ENCODE data around the gene AIFM2.
"Not testable (repeated sequence)": the region's sequence is repeated elsewhere in the genome, so short reads cannot be mapped to it uniquely, and the experiment has no call there.

Gene AIFM2

DNA sequence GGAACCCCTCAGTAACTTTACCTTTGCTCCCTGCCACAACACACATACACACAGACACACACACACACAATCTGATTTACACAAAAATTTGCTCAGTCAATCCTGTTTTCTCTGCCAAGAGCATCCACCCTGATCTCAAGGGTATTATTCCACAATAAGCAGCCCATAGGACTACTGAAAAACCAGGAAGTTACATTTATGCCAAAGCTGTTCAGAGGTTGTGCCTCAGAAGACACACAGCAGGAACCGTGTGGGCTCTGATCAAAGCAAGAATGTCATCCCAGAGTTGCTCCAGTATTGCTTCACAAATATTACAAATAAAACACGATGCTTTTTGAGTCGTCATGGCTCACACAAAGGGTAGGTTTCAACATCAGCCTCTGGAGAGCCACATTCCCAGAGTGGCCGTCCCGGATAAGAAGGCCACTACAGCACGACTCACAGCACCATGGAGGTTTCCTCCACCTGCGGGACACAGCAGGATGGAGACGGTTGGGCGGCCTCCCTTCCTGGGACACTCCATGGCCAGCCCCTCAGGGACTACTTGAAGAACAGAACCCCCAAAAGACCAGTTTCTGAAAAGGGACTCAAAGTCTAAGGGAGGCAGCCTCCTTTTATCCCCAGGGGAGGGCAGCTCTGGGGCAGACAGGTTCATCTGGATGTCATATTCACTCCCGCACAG is 1.6 kb downstream of the AIFM2 start:
- POLR2A ChIA-PET, result no interaction called here

DNA sequence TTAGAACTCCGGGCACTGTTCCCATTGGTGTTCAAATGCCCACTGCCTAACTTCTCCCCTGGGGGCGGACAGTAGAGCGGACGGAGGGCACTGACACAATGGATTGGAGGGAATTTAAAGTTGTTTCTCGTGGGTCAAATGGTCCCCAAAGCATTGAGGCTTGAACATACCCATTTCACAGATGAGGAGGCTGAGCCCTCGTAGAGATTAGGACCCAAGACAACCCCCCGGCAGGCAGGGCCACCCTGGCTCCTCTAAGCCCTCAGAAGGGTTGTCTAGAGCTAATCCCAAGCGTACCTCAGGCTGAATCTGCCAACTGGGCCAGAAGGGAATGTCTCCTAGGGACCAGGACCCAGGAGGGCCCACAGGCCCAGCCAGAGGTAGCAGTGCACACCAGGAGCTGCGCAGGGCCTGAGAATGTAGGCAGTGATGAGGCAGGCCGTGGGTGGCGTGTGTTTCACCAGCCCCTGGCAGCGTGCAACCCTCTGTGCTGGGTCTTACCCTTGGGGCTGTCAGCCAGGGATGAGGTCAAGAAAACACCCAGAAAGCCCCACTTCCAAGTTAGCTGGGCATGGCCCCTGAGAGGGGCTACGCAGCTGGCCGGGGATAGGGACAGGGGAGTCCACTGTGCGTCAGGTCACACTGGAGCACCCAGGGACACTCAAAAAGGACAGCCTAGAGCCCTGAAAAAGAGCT is 5.8 kb downstream of the AIFM2 start:
- no peak for DNase-seq (ENCODE audit: low read depth, low spot score)
- TF ChIP-seq, protein P1, sequence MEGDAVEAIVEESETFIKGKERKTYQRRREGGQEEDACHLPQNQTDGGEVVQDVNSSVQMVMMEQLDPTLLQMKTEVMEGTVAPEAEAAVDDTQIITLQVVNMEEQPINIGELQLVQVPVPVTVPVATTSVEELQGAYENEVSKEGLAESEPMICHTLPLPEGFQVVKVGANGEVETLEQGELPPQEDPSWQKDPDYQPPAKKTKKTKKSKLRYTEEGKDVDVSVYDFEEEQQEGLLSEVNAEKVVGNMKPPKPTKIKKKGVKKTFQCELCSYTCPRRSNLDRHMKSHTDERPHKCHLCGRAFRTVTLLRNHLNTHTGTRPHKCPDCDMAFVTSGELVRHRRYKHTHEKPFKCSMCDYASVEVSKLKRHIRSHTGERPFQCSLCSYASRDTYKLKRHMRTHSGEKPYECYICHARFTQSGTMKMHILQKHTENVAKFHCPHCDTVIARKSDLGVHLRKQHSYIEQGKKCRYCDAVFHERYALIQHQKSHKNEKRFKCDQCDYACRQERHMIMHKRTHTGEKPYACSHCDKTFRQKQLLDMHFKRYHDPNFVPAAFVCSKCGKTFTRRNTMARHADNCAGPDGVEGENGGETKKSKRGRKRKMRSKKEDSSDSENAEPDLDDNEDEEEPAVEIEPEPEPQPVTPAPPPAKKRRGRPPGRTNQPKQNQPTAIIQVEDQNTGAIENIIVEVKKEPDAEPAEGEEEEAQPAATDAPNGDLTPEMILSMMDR (IDR thresholded peaks at IDR 0.05; ENCODE audit: insufficient read depth, low read length, missing control alignments), result no peak
- H3K4me3 ChIP-seq (ENCODE audit: low read depth, low read length), result no peak overlapping the region
- CTCF ChIA-PET, result interaction anchor here (0.7 to 9.8 kb wide), 4 partner anchors 10 to 169 kb away, joined by 3 to 110 read pairs (median 4); no protein-coding TSS in a partner anchor
- POLR2A ChIA-PET, result no interaction called here

More for the DNA sequence above, 1.6 kb downstream of the AIFM2 start:
- TF ChIP-seq, protein P1 (IDR thresholded peaks at IDR 0.05; ENCODE audit: insufficient read depth, low read length, missing control alignments), result no peak
- no peak for DNase-seq (ENCODE audit: low read depth, low spot score)
- H3K4me3 ChIP-seq (ENCODE audit: low read depth, low read length), result no peak overlapping the region
- CTCF ChIA-PET, result interaction anchor here (1.0 to 9.8 kb wide), 4 partner anchors 8 to 15 kb away, joined by 3 to 110 read pairs (median 8); partner anchors contain the start of gene TYSND1

DNA sequence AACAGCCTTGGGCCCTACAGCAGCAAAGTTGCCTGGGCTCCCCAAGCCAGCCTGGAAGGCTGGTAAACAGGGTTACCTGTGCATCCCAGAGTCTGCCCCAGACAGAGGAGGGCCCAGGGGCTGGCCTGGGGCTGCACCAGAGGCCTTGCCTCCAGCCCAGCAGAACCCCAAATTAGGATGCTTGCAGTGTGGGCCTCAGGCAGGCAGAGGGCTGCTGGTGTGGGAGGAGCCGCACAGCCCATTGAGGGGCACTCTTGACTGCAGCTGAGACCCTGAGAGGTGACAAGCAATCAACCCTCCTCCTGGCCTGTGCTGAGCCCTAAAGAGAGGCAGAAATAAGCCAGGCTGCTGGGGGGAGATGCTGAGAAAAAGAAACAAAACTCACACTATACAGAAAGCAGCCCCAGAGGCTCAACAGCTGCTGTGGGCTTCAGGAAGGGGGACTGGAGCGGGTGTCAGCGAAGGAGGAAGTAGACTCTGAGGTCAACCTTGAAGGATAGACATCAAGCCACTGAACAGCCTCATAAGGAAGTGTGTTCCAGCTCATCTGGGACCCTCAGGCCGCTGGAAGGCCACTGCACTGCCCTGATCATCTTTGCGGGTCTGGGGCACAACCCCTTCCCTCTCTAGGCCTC is 6.6 kb downstream of the AIFM2 start:
- CTCF ChIA-PET, result interaction anchor here (1.0 to 9.8 kb wide), 4 partner anchors 9 to 168 kb away, joined by 3 to 110 read pairs (median 4); partner anchors contain the start of gene TYSND1
- no peak overlapping the region for H3K4me3 ChIP-seq (ENCODE audit: low read depth, low read length)
- POLR2A ChIA-PET, result no interaction called here
- TF ChIP-seq, protein P1 (IDR thresholded peaks at IDR 0.05; ENCODE audit: insufficient read depth, low read length, missing control alignments), result no peak
- DNase-seq (ENCODE audit: low read depth, low spot score), result no peak

DNA sequence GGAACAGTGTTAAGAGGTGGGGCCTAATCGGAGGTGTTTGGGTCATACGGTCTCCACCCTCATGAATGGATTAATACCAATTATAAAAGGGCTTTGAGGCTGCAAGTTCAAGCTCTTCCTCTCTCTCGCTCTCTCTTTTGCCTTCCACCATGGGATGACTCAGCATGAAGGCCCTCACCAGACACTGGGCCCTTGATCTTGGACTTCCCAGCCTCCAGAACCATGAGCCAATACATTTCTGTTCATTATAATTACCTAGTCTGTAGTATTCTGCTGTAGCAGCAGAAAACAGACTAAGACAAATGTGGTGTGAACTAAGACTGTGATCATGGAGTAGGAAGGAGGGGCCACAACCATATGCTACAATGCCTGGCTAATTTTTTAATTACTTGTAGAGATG is 7.7 kb downstream of the AIFM2 start:
- CTCF ChIA-PET, result interaction anchor here (1.1 to 9.8 kb wide), 3 partner anchors 8 to 20 kb away, joined by 3 to 110 read pairs (median 4); no protein-coding TSS in a partner anchor
- H3K4me3 ChIP-seq (ENCODE audit: low read depth, low read length), result no peak overlapping the region
- TF ChIP-seq, protein P1 (IDR thresholded peaks at IDR 0.05; ENCODE audit: insufficient read depth, low read length, missing control alignments), result no peak
- POLR2A ChIA-PET, result no interaction called here
- no peak for DNase-seq (ENCODE audit: low read depth, low spot score)

DNA sequence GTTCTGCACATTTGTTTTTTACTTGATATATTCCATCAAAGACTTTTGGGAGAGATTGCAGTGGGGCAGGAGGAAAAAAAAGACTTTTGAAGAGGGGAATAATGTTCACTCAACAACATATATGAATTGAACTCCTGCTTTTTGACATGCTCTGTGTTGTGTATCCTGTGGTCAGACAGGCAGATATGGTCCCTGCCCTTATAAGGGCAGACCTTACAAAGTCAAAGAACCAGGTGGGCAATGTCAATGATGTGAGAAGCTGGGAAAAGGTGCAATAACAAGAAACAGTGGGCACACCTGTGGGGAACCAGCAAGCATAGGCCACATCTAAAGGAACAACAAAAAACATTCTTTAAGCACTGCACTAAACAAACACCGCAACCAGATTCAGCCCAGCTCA is 8.2 kb downstream of the AIFM2 start:
- DNase-seq (ENCODE audit: low read depth, low spot score), result no peak
- TF ChIP-seq, protein P1 (IDR thresholded peaks at IDR 0.05; ENCODE audit: insufficient read depth, low read length, missing control alignments), result no peak
- H3K4me3 ChIP-seq (ENCODE audit: low read depth, low read length), result no peak overlapping the region
- ChIA-PET POLR2A (no interaction called here), CTCF (interaction anchor here (1.1 to 9.8 kb wide), 2 partner anchors 8 to 14 kb away, joined by 3 to 110 read pairs; no protein-coding TSS in a partner anchor)

DNA sequence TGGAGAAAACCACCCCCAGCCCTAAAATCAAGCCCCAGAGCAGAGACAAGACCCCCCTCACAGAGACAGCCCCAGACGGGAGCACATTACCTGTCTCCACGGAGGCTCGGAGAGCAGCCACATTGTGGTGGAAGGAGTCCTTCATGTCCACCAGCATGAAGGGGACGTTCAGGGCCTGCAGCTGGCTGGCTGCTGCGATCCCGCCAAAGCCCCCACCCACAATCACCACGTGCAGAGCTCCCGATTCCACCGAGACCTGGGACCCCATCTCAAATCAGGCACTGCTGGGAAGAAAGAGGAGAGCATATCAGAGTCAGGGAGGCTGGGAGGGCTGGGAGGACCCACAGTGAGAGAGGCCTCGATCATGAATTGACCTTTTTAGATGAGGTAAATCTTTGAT is 8.8 kb downstream of the AIFM2 start:
- TF ChIP-seq, protein P1 (IDR thresholded peaks at IDR 0.05; ENCODE audit: insufficient read depth, low read length, missing control alignments), result no peak
- DNase-seq (ENCODE audit: low read depth, low spot score), result no peak
- POLR2A ChIA-PET, result no interaction called here
- CTCF ChIA-PET, result interaction anchor here (1.0 to 9.8 kb wide), 4 partner anchors 7 to 14 kb away, joined by 3 to 110 read pairs (median 4); no protein-coding TSS in a partner anchor
- H3K4me3 ChIP-seq (ENCODE audit: low read depth, low read length), result no peak overlapping the region

DNA sequence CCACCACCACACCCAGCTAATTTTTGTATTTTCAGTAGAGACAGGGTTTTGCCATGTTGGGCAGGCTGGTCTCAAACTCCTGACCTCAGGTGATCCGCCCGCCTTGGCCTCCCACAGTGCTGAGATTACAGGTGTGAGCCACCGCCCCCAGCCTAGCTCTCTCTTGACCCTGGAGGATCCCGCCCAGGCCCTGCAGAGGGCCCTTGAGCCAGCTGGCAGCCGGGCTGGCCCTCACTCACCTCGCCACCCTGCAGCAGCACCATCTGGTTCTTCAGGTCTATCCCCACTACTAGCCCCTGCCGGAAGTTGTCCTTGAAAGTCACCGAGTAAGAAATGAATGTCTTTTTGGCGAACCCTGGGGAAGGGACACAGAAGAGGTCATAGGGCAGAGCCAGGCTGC is 9.5 kb downstream of the AIFM2 start:
- CTCF ChIA-PET, result interaction anchor here (1.0 to 9.8 kb wide), 4 partner anchors 6 to 23 kb away, joined by 3 to 110 read pairs (median 6); partner anchors contain the start of gene TYSND1
- DNase-seq (ENCODE audit: low read depth, low spot score); H3K4me3 ChIP-seq (ENCODE audit: low read depth, low read length); POLR2A ChIA-PET: not testable (repeated sequence)

Measured in AG04449 (cell line).